ENCODE measurements around the gene PTDSS2. TPM values are rescaled to one million over a fixed set of nuclear protein-coding genes. Genes with fewer than 3 reads are reported as not detected.

The PTDSS2 gene
- total RNA-seq, 1 experiment from 2014 or later, result 49.5 TPM

- TF ChIP-seq, protein P1, sequence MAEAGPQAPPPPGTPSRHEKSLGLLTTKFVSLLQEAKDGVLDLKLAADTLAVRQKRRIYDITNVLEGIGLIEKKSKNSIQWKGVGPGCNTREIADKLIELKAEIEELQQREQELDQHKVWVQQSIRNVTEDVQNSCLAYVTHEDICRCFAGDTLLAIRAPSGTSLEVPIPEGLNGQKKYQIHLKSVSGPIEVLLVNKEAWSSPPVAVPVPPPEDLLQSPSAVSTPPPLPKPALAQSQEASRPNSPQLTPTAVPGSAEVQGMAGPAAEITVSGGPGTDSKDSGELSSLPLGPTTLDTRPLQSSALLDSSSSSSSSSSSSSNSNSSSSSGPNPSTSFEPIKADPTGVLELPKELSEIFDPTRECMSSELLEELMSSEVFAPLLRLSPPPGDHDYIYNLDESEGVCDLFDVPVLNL (CRISPR knock-in tag; IDR thresholded peaks at IDR 0.05; ENCODE audit: borderline replicate concordance, low read depth), result no peak
Measured at GRCh38 chr11:426851-427250, 23.2 kb upstream of the PTDSS2 start (continued).

- TF ChIP-seq NFE2L1 (CRISPR knock-in tag; IDR thresholded peaks at IDR 0.05), result no peak
- no peak for TF ChIP-seq PRDM15 (CRISPR knock-in tag; IDR thresholded peaks at IDR 0.05)
- no peak for TF ChIP-seq JUN (CRISPR knock-in tag; IDR thresholded peaks at IDR 0.05)
- no peak for TF ChIP-seq SOX15 (CRISPR knock-in tag; IDR thresholded peaks at IDR 0.05)
- TF ChIP-seq ZNF416 (CRISPR knock-in tag; IDR thresholded peaks at IDR 0.05), result no peak
- Mint-ChIP-seq H3K9me3 (no peaks in the 10 kb centered on the region), H3K4me1 (no peaks in the 10 kb centered on the region), H3K27ac (no peak overlapping the region), H3K36me3 (no peaks in the 10 kb centered on the region; the same call in 1 of the 2 replicates), H3K4me3 (no peak overlapping the region), H3K27me3 (ENCODE audit: low read depth) (peaks cover 12% of the 10 kb centered on the region)
- ChIA-PET POLR2A (no interaction called here), CTCF (interaction anchor here (0.8 kb wide), 1 partner anchor 20 kb away, joined by 3 read pairs; no protein-coding TSS in a partner anchor)
- DNase-seq (ENCODE audit: low spot score) (no peak), ATAC-seq (no peak)
Measured at GRCh38 chr11:428295-428694, 21.8 kb upstream of the PTDSS2 start.

DNA sequence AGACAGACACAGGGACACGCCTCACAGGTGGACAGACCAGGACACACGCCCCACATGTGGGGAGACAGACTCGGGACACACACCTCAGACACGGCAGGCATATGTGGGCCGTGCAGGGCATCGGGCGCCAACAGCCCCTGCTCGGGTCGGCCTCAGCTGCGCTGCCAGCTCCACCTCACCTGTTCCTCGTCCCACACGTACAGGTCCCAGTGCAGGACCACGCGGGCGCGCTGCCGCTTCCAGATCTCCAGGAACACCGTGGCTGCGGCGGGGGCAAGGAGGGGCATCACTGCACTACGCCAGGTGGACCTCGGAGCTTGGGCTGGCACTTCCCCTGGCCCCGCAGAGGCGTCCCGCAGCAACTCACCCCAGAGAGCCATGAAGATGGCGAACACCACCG is 20.7 kb upstream of the PTDSS2 start:
- no peak for DNase-seq (ENCODE audit: low spot score)
- Mint-ChIP-seq H3K4me3 (no peak overlapping the region), H3K9me3 (no peaks in the 10 kb centered on the region), H3K36me3 (no peaks in the 10 kb centered on the region; the same call in 1 of the 2 replicates), H3K27ac (peak overlapping the region; percentile 41; the same call in 1 of the 2 replicates), H3K4me1 (no peaks in the 10 kb centered on the region), H3K27me3 (ENCODE audit: low read depth) (peaks cover 9% of the 10 kb centered on the region)
- ChIA-PET POLR2A (no interaction called here), CTCF (interaction anchor here (1.0 to 1.4 kb wide), 2 partner anchors 19 to 179 kb away, joined by 3 to 4 read pairs; no protein-coding TSS in a partner anchor)
- no peak for TF ChIP-seq CTCF (IDR thresholded peaks at IDR 0.05)
- TF ChIP-seq, protein P2, sequence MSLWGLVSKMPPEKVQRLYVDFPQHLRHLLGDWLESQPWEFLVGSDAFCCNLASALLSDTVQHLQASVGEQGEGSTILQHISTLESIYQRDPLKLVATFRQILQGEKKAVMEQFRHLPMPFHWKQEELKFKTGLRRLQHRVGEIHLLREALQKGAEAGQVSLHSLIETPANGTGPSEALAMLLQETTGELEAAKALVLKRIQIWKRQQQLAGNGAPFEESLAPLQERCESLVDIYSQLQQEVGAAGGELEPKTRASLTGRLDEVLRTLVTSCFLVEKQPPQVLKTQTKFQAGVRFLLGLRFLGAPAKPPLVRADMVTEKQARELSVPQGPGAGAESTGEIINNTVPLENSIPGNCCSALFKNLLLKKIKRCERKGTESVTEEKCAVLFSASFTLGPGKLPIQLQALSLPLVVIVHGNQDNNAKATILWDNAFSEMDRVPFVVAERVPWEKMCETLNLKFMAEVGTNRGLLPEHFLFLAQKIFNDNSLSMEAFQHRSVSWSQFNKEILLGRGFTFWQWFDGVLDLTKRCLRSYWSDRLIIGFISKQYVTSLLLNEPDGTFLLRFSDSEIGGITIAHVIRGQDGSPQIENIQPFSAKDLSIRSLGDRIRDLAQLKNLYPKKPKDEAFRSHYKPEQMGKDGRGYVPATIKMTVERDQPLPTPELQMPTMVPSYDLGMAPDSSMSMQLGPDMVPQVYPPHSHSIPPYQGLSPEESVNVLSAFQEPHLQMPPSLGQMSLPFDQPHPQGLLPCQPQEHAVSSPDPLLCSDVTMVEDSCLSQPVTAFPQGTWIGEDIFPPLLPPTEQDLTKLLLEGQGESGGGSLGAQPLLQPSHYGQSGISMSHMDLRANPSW (CRISPR knock-in tag; conservative IDR thresholded peaks at IDR 0.05; ENCODE audit: low read depth), result no peak
- no peak for TF ChIP-seq JAZF1 (CRISPR knock-in tag; IDR thresholded peaks at IDR 0.05)
- no peak for TF ChIP-seq ELF4 (CRISPR knock-in tag; IDR thresholded peaks at IDR 0.05; ENCODE audit: low read depth)
- TF ChIP-seq NFE2L1 (CRISPR knock-in tag; IDR thresholded peaks at IDR 0.05), result no peak
- TF ChIP-seq JUN (CRISPR knock-in tag; IDR thresholded peaks at IDR 0.05), result no peak
- TF ChIP-seq, protein P3, sequence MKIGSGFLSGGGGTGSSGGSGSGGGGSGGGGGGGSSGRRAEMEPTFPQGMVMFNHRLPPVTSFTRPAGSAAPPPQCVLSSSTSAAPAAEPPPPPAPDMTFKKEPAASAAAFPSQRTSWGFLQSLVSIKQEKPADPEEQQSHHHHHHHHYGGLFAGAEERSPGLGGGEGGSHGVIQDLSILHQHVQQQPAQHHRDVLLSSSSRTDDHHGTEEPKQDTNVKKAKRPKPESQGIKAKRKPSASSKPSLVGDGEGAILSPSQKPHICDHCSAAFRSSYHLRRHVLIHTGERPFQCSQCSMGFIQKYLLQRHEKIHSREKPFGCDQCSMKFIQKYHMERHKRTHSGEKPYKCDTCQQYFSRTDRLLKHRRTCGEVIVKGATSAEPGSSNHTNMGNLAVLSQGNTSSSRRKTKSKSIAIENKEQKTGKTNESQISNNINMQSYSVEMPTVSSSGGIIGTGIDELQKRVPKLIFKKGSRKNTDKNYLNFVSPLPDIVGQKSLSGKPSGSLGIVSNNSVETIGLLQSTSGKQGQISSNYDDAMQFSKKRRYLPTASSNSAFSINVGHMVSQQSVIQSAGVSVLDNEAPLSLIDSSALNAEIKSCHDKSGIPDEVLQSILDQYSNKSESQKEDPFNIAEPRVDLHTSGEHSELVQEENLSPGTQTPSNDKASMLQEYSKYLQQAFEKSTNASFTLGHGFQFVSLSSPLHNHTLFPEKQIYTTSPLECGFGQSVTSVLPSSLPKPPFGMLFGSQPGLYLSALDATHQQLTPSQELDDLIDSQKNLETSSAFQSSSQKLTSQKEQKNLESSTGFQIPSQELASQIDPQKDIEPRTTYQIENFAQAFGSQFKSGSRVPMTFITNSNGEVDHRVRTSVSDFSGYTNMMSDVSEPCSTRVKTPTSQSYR (CRISPR knock-in tag; IDR thresholded peaks at IDR 0.05), result no peak
- TF ChIP-seq CREM (CRISPR knock-in tag; IDR thresholded peaks at IDR 0.05), result no peak
- no peak for TF ChIP-seq FOXP1 (CRISPR knock-in tag; IDR thresholded peaks at IDR 0.05; ENCODE audit: borderline replicate concordance)
- no peak for ATAC-seq
